Stimulated activated naive CD4-positive, alpha-beta T cell (primary cell): ENCODE data around the gene CAMTA2.
A peak's percentile ranks its signal among the peaks of the same experiment; 100 is the strongest.

ENCODE experiments used
- DNase-seq, 6 experiments: peaks; one replicate each; lab custom pipeline; 2025; lab: John Stamatoyannopoulos, UW

CAMTA2 gene

DNA sequence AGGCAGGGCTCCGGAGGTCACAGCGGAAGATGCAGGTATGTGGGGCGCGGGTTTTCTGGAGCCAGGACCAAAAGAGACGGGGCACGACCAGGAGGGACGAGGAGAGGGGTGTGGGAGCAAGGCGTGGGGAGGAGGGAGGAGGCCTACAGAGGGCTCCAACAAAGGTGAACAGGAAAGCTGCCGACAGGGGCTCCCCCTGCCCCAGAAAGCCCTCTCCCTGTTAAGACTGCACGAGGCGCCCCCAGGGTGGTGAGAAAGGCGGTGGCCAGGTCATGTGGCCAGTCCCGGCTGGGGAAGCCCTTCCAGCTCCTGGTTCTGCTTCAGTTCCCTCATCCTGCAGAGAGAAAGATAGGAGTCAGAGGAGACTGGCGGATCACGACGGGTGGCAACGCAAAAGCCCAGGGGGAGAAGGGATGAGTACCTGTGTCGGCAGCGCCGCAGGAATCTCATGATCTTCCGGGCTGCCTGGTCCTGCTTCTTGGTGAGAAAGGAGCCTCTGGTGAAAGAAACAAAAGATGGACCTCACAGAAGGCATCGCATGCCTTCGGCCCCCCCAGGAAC lies 18.9 kb downstream of the CAMTA2 start:
- no peak for DNase-seq

DNA sequence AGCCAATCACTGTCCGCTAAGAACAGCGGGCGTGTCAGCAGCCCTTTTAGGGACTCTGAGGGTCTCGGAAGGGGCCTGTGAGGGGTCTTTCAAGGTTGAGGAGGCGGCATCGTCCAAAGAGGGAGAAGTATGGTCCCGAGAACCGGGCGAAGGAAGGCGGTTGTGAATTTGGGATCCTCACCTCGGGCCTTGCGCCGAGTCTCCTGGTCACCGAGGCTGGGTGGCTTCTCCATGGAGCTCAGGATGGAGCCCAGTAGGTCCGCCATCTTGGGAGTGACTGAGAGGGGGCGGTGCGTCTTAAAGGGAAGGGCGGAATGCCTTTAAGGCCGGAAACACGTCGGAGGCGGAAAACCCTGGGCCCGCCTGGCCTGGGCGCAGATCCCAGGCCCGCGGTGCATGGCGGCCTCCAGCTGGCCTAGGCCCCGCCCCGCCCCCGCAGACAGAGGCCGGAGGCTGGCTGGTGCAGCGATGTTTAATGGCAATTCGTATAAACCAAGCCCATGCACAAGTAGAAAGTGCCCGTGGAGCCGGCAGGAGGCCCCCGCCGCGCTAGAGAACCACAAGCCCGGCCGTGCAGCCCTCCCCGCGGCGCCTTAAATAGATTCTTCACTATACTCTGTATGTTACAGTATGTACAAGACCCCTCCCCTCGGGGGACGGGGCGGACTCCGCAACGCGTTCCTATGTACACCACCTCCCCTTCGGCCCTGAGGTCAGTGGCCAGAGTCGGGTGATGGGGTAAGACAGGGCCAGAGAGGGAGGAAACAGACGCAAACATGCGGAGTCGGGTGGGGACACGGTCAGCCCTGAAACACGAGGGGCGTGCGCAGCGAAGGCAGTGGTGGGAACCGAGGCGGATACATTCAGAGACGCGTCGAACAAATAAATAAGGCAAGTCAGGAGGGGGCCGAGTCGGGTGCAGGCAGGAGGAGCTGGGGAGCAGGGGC lies 19.7 kb downstream of the CAMTA2 start, which contains the start of gene SPAG7:
Gene SPAG7 (minus strand): TSS at position 279 of the 947 bp plus-strand sequence. CDS start 13 bp downstream, at position 266.
- peak; percentile 85 to 99 (median 98) for DNase-seq

GRCh38 chr17:4966844-4967538 lies 20.5 kb downstream of the CAMTA2 start:
- DNase-seq: peak in 4 of 6 experiments; percentile 85 to 98 (median 96)

DNA sequence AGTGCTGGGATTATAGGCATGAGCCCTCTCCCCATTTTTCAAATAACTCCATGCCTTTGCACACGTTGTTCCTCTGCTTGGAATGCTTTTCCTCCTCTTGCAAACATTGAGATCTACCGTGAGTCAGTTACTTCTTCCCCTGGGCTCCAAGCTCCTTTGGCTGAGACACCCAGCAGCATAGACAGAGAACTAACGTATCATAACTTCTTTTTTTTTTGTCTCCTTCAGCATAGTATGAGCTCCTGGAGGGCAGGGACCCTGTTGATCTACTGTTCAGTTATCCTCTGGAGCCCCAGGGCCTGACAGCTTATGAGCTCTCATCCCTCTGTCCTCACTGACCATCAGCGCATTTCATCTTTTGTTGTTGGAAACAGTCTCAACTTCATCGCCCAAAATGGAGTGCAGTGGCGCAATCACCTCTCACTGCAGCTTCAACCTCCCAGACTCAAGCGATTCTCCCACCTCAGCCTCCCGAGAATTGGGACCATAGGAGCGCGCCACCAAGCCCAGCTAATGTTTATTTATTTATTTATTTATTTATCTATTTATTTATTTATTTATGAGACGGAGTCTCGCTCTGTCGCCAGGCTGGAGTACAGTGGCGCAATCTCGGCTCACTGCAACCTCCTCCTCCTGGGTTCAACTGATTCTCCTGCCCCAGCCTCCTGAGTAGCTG lies 22.0 kb downstream of the CAMTA2 start:
- no peak for DNase-seq

DNA sequence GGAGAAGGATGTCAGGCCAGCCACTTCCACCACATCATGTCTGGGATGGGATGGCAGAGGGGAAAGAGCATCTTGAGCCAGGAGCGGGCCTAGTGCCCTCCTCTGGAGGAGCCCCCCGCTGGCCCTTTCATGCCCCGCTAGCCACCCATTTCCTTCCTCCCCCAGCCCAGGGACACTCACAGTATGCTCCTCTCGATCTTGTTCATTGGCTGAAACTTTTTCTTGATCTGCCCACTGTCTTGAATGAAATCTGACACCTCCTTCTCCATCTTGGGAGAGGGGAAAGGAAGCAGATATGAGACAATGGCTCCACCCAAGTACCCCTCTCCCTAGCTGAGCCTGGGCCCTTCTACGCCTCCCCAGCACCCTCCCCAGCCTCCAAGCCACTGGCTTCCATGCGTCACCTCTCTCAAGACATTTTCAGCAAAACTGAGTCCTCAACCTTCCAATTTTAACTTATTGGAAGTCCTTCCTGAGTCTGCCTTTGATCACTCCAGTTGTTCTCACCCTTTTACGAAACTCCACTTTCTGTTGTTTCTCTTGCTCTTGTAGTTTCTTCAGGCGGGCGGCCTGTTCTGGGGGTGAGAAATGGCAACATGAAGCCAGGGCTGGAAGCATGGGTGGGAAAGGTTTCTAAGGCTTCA lies 27.1 kb downstream of the CAMTA2 start:
- DNase-seq: no peak

DNA sequence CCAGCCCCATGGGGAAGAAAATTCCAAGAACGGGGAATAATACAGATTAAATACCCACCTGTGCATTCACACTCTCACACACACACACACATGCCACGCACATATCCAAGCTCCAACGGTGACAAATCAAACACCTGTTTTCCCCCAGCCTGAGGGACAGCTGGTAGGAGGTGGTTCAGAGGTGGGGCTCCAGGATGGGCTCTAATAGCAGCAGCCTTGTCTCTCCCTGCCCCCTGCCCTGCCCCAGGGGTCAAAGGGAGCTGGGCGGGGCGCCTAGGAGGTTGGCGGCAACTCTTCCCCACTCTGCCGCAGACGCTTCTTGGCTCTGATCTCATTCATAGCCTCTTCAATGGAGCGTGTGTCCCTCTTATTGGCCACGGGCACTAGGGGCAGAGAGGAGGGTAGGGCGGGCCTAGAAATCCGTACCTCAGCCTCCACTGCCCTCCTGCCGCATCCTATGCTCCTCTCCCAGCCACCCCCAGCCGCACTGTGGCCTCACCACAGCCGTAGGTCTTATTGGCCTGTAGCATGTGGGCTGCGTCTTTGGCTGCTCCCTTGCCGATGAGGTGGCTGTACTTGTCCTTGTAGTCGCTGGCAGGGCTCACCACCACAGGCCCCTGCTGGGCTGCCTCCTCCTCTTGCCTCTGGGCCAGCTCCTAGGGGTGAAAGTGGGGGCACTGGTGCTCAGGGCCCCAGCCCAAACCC lies 28.1 kb downstream of the CAMTA2 start:
- no peak for DNase-seq

DNA sequence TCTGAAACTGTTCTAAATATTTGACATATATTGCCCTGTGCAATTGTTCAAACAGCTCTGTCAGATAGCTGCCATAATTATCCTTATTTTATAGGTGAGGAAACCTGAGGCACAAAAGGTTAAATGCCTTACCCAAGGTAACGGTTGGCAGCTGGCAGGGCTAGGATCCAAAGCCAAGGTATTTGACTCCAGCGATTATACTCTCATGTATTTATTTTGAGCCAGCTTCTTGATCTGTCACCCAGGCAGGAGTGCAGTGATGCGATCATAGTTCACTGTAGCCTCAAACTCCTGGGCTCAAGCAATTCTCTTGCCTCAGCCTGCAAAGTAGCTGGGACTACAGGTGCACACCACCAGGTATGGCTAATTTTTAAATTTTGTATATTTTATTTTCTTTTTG lies 29.4 kb downstream of the CAMTA2 start:
- DNase-seq: no peak

- DNase-seq: peak in 4 of 6 experiments; percentile 11 to 33 (median 17)
These were observed 30.9 kb downstream of the CAMTA2 start for GRCh38 chr17:4956493-4957061.

- no peak for DNase-seq
These were observed 32.4 kb downstream of the CAMTA2 start for GRCh38 chr17:4955091-4955490.

DNA sequence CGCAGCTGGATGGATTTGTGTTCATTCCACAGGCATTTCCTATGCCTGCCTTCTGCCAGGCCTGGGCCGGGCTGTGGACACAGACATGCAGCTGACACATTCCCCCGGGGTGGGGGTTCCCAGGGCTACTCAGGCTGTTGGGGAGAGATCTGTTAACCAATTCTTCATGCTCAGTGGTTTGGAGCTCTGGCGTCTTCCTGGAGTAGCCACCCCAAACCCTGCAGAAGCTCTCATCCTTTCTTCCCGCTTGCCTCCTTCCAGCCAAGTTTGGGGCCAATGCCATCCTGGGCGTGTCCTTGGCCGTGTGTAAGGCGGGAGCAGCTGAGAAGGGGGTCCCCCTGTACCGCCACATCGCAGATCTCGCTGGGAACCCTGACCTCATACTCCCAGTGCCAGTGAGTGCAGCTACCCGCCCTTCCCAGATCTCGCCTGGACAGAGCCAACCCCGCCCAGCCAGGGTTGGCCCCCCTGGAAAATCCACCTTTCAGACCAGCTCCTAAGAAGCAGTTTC lies 34.0 kb downstream of the CAMTA2 start:
- DNase-seq: no peak

- no peak for DNase-seq
These were observed 36.0 kb downstream of the CAMTA2 start for GRCh38 chr17:4951486-4951885.

DNA sequence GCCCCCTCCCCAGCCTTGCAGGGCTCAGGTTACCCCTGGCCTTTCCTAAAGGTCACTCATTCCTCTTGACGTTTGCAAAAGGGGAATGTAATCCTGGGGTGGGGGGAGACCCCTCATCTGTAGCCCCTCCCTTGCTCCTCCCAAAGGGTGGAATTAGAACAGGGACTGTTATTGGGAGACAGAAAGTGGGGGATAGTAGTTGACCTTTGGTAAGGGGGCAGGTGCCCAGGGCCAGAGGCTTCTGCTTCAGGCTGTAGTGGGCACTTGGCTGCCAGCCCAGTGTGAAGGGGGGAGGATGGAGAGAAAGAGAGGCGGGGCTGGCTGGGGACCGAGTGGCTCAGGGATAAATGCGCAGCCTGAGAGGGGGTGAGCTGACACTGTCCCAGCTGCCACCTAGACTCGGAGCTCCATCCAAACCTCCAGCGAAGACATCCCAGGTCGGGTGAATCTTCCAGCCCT lies 36.7 kb downstream of the CAMTA2 start, which contains the start of gene ENO3:
Gene ENO3 (plus strand): TSS at position 374 of the 459 bp plus-strand sequence. CDS start 711 bp downstream, outside the sequence.
- DNase-seq: no peak

DNA sequence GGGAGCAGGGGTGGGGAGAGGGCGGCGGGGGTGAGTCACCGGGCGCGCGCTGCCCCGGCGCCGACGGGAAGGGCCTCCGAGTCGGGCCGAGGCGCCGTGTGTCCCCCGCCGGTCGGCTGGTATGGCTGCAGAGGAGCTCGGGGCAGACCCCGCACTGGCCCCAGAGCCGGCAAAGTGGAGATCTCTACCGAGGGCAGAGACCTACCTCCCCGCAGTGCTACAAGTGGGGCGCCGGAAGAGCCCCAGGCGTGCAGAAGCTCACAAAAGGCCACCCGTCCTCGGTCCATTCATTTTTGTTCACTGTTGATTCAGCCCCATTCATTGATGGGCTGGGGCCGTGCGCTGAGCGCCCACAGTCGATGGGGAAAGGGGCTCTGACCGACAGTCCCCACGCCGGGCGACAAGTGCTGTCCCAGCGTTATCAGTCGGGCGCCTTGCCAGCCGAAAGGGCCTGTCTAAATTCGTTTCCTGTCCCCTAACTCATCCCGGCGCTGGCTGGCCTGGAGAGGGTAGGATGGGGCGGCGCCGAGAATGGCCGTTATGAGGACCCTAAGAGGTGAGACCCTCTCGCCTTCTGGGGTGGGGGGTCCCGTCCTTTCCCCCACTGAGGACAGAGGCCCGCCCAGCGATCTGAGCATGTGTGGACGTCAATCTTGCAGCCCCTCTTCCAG lies 37.3 kb downstream of the CAMTA2 start:
- DNase-seq: peak in 2 of 6 experiments; percentile 18 to 34

DNA sequence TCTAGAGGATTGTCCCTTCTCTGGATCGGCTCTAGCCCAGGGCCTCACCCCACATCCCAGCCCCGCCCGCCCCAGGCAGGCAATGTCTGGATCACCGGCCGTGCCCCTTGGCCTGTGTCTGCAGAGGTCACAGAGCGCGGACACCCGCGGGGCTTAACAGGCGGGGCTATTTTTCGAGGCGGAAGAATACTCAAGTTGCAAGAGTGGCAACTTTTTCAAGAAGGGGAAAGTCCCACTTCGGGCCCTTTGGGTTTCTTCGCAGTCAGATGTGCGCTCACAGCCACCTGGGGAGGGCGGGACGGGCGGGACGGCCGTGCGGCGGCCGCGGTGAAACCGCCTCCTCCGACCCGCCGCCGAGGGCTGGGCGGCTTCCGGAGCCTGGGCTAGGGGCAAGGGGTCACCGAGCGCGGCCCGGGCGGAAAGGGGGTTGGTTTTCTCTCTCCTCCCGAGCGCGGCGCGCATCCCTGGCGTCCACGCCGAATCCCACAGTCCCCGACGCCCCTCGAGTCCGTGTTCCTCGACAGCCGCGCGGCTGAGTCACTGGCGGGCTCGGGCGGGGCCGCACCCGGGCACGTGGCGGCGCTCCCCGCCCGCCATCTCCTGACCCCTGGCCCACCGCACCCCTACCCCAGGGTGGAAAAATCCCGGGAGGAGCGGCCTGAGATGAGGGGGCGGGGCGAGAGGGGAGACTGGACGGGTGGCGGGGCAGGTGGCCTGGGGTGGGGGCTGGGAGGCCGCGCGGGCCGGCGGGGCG lies 38.0 kb downstream of the CAMTA2 start:
- peak; percentile 70 to 89 (median 79) for DNase-seq

GRCh38 chr17:4948931-4949320 lies 38.5 kb downstream of the CAMTA2 start:
- peak; percentile 60 to 89 (median 77) for DNase-seq

DNA sequence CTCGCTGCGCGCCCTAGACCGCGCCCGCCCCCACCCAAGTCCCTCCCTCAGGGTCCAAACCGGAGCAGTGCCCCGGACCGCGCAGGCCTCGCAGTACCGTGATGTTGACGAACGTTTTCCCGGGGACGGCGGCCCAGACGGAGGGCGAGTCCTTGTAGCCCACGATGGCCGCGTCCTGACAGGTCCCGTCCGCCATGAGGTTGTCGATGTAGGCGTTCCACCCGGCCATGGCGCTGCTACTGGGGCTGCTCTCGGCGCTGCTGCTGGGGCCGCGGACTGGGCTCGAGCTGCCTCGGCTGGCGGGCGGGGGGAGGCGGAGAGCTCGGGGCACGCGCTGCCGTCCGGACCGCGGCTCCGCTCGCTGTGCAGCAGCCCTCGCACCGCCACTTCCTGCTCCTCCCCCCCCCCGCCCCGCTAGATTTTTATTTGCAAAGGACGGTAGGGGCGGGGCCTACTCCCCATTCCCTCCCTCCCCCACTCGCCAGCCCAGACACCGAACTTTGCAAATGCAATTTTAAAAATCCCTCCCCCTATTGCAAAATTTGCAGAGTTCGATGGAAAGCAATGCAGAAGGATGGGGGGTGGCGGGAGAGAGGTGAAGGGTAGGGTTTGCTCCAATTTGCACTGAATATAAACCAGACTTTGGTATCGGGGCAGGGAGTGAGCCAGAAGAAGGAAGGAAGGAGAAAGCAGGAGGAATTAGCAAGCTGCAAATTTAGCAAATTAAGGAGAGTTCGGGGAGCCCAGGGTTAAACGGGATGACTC lies 39.1 kb downstream of the CAMTA2 start, which contains the start of gene PFN1:
Gene PFN1 (minus strand): TSS at position 365 of the 765 bp plus-strand sequence. CDS start 136 bp downstream, at position 229.
- DNase-seq: peak; percentile 75 to 93 (median 90)

GRCh38 chr17:4947411-4948165 lies 39.9 kb downstream of the CAMTA2 start:
- peak; percentile 49 to 81 (median 62) for DNase-seq
